Adrenal gland (tissue), 12 donors: ENCODE measurements around the gene NLRP3. TPM values are rescaled to one million over a fixed set of nuclear protein-coding genes. Genes with fewer than 3 reads are reported as not detected.
"Not testable (repeated sequence)": the region's sequence is repeated elsewhere in the genome, so short reads cannot be mapped to it uniquely, and the experiment has no call there.

Source experiments
- DNase-seq, 7 donors: peaks; one replicate each; pipeline ENCODE4 v3.0.0-alpha.2; 2019 to 2020
- H3K27ac ChIP-seq, 5 donors: fragments of 200-600 bp; sonication (generic) in 4 of 5; 1 replicate in 3 of 5; 2 replicates in 2 of 5; pipeline versions ENCODE4 v1.5.1 to v1.8.0; 2016 to 2020; ENCODE audit warnings: mild to moderate bottlenecking in 1 of 5
- H3K27me3 ChIP-seq: fragments of 200-600 bp; 2 replicates; pipeline ENCODE4 v1.8.0; 2021
- H3K36me3 ChIP-seq, 2 donors: fragments of 200-600 bp; replicated peaks in 1 of 2; 1 replicate in 1 of 2; 2 replicates in 1 of 2; pipeline versions ENCODE4 v1.5.1 to v1.8.0; 2018 to 2022
- H3K4me1 ChIP-seq, 2 donors: fragments of 200-600 bp; replicated peaks in 1 of 2; 1 replicate in 1 of 2; 2 replicates in 1 of 2; pipeline versions ENCODE4 v1.5.1 to v1.8.0; 2018 to 2021
- H3K4me3 ChIP-seq, 4 donors: fragments of 200-600 bp; sonication (generic) in 3 of 4; one replicate each; pipeline ENCODE4 v1.5.1; 2016 to 2018
- H3K9me3 ChIP-seq, 3 donors: fragments of 200-600 bp; sonication (generic) in 1 of 3; replicated peaks in 1 of 3; 1 replicate in 2 of 3; 2 replicates in 1 of 3; pipeline versions ENCODE4 v1.5.1 to v1.8.0; 2016 to 2021
- POLR2A ChIP-seq, 2 donors: fragments of 450-650 bp; IDR thresholded peaks; one replicate each; pipeline ENCODE4 v1.6.1; 2017; ENCODE audit warnings: antibody characterized with exemption in 2 of 2, mild to moderate bottlenecking in 2 of 2, moderate library complexity in 1 of 2
- WGBS, 4 donors: extraction: QIAGEN DNeasy Blood & Tissue Kit in 2 of 4; methylation state at CpG; one replicate each; pipeline versions ENCODE4 v1.1.5 to v1.1.7; 2013 to 2017; 5-methylcytosine and 5-hydroxymethylcytosine counted together
- intact Hi-C, 2 donors: fragments of 100-400 bp; cut with DNase I; formaldehyde crosslinking; loops; one replicate each; pipeline versions ENCODE4 v1.14.1 to v1.15.0; 2022 to 2023
- polyA plus RNA-seq, 3 donors: library from polyadenylated mRNA; stranded (reverse); fragments of 200-250 nt in 2 of 3; fragments of 350-450 nt in 1 of 3; fragmentation: Illumina TruSeq in 1 of 3; extraction: RNeasy Lipid Tissue Mini Kit (QIAGEN cat#74804) in 1 of 3; gene quantifications; one replicate each; pipeline ENCODE4 v1.2.3, GENCODE V29; 2013 to 2014
- total RNA-seq, 9 donors: library from RNA; depleted of rRNA in 4 of 9; stranded (reverse); fragments of >200 nt in 4 of 9; fragments of 120-200 nt in 1 of 9; fragmentation: NEBNext Ultra II Directional in 1 of 9; extraction: Animal tissue kit (Norgen Biotek cat#: 25700) in 1 of 9; gene quantifications; one replicate each; pipeline versions ENCODE4 v1.1.0 to v1.2.4, GENCODE V29; 2013 to 2023
- TF ChIP-seq, protein P1 (sequence below), 6 experiments: fragments of 450-650 bp in 4 of 6; fragments of 200-600 bp in 2 of 6; sonication (generic) in 1 of 6; IDR thresholded peaks; 1 replicate in 5 of 6; 2 replicates in 1 of 6; pipeline versions ENCODE4 v1.5.1 to v1.8.0; 2016 to 2021; ENCODE audit warnings: antibody characterized with exemption in 6 of 6, mild to moderate bottlenecking in 2 of 6, moderate library complexity in 1 of 6
- donor health status: healthy with polysubstance abuse.
- donor health status: Bipolar disorder and iron deficiency.
- donor health status: DM: yes; HTN: yes; CAD: no.
- donor health status: DM: no; HTN: no; CAD: no.
- donor health status: DM: no; HTN: no; CAD: no.
- donor health status: DM: yes; HTN: yes; CAD: no.

The NLRP3 gene
- total and polyA plus RNA-seq, 12 donors: 0.64 to 3.4 (median 1.7) TPM

DNA sequence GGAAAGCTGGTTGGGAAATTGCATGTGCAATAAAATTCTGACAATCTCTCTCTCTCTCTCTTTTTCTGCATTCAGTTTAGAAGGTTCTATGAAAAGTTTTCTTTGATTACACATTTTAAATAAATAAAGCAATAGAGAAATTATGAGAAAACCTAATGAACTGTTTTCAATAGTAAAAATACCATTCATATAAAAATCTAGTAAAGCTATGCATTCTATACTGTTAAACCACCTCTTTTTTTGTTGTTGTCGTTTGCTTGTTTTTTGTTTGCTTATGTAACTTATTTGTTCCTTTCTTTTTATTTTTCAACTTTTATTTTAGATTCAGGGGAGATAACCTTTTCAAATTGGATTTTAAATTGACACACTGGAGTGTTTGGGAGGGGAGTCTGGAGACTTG, 56.1 kb downstream of the NLRP3 start:
- TF ChIP-seq POLR2A (IDR thresholded peaks at IDR 0.05): no peak
- TF ChIP-seq, protein P1, sequence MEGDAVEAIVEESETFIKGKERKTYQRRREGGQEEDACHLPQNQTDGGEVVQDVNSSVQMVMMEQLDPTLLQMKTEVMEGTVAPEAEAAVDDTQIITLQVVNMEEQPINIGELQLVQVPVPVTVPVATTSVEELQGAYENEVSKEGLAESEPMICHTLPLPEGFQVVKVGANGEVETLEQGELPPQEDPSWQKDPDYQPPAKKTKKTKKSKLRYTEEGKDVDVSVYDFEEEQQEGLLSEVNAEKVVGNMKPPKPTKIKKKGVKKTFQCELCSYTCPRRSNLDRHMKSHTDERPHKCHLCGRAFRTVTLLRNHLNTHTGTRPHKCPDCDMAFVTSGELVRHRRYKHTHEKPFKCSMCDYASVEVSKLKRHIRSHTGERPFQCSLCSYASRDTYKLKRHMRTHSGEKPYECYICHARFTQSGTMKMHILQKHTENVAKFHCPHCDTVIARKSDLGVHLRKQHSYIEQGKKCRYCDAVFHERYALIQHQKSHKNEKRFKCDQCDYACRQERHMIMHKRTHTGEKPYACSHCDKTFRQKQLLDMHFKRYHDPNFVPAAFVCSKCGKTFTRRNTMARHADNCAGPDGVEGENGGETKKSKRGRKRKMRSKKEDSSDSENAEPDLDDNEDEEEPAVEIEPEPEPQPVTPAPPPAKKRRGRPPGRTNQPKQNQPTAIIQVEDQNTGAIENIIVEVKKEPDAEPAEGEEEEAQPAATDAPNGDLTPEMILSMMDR (IDR thresholded peaks at IDR 0.05): no peak
- no peaks in the 10 kb centered on the region for H3K4me1 ChIP-seq
- H3K36me3 ChIP-seq: no peaks in the 10 kb centered on the region
- 62 to 80% (median 70%) methylated on average over 1 of the region's 1 CpG for WGBS, 4 donors
- no peaks in the 10 kb centered on the region for H3K27me3 ChIP-seq
- no peak overlapping the region for H3K27ac ChIP-seq
- intact Hi-C loops: no loop called here
- H3K9me3 ChIP-seq: no peaks in the 10 kb centered on the region
- DNase-seq: no peak
- H3K4me3 ChIP-seq: no peak overlapping the region

DNA sequence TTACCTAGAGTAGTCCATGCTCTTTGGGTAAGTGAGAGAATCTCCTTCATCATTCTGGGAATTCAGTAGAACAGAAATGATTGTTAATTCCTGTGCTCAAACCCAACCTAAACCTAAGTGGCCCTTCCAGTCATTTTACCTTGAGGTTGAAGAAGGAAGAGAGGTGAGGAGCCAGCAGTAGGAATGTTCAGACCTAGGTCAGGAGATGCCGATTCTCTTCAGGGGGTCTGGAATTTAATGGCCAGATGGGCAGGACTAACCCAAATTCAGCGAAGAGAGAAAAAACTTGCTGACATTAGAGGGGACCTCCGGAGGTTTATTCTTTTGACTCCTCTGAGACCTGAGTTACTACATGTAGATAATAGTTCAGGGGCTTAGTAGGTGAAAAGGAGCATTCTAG, 58.4 kb downstream of the NLRP3 start:
- no peaks in the 10 kb centered on the region for H3K36me3 ChIP-seq
- no peaks in the 10 kb centered on the region for H3K27me3 ChIP-seq
- no peak overlapping the region for H3K4me3 ChIP-seq
- intact Hi-C loops: no loop called here
- H3K4me1 ChIP-seq: no peaks in the 10 kb centered on the region
- no peak for TF ChIP-seq POLR2A (IDR thresholded peaks at IDR 0.05)
- TF ChIP-seq, protein P1 (IDR thresholded peaks at IDR 0.05): no peak
- H3K9me3 ChIP-seq: no peaks in the 10 kb centered on the region
- 71 to 85% (median 73%) methylated on average over 3 of the region's 3 CpGs for WGBS, 4 donors
- no peak overlapping the region for H3K27ac ChIP-seq
- no peak for DNase-seq

DNA sequence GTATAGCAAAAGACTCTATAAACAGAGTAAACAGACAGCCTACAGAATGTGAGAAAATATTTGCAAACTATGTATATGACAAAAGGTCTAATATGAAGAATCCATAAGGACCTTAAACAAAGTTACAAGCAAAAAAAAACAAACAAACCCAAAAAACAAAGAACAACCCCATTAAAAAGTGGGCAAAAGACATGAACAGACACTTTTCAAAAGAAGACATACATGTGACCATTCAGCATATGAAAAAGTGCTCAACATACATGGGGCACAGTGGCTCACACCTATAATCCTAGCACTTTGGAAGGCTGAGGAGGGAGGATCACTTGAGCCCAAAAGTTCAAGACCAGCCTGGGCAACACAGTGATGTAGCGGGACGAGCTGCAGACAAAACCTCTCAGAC, 59.8 kb downstream of the NLRP3 start:
- no peak overlapping the region for H3K4me3 ChIP-seq
- no peaks in the 10 kb centered on the region for H3K4me1 ChIP-seq
- no peaks in the 10 kb centered on the region for H3K27me3 ChIP-seq
- intact Hi-C loops: no loop called here
- DNase-seq: no peak
- no peaks in the 10 kb centered on the region for H3K36me3 ChIP-seq
- H3K9me3 ChIP-seq: no peaks in the 10 kb centered on the region
- 75 to 90% (median 85%) methylated on average over 2 of the region's 2 CpGs for WGBS, 4 donors
- no peak for TF ChIP-seq POLR2A (IDR thresholded peaks at IDR 0.05)
- TF ChIP-seq, protein P1 (IDR thresholded peaks at IDR 0.05): no peak
- H3K27ac ChIP-seq: no peak overlapping the region

DNA sequence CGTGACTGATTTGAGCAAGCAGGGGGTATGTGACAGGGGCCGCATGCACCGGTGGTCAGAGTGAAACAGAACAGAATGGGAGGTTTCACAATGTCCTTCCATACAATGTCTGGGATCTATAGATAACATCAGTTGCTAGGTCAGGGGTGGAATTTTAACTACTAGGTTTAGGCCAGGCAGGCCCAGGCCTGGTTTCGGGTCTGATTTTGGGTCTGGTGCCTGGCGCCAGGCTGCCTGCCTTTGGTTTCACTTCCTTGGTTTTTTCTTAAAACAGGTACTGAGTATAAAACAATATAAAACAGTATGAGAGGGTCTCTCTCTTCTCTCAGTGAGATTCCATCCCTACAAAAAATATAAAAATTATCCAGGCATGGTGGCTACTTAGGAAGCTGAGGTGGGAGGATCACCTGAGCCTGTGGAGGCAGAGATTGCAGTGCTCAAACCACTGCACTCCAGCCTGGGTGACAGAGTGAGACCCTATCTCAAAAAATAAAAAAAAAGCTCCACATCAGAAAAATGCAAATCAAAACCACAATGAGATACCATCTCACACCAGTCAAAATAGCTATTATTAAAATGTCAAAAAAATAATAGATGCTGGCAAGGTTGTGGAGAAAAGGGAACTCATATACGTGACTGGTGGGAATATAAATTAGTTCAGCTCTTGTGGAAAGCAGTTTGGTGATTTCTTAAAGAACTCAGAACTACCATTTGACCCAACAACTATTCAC, 60.5 kb downstream of the NLRP3 start:
- H3K4me1 ChIP-seq, H3K9me3 ChIP-seq, intact Hi-C loops, DNase-seq, H3K27me3 ChIP-seq, H3K36me3 ChIP-seq, H3K4me3 ChIP-seq, H3K27ac ChIP-seq: not testable (repeated sequence)
- WGBS, 4 donors: 80 to 91% (median 85%) methylated on average over 6 of the region's 6 CpGs

DNA sequence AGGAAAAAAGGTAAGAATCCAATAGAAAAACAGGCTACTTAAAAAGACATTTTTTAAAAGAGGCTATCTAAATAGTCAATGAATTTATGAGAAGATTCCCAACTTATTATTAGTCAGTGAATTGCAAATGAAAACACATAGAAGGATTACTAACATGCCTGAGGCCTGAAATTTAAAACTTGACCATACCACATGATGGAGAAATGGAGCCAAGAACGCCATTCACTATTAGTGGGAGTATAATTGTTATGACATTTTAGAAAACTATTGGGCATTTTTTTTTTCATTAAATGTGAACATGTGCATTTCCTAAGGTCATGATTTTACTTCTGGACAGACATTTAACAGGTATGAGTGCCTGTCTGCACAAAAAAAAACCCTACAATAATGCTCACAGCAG, 66.8 kb downstream of the NLRP3 start:
- intact Hi-C loops: loop anchor here in 1 of 2 donors (10.0 kb wide), 1 partner anchor 98 kb away; no protein-coding TSS in a partner anchor
- no peak for DNase-seq

More for the DNA sequence above, 66.8 kb downstream of the NLRP3 start:
- Histone ChIP-seq H3K27ac (no peak overlapping the region), H3K4me3 (no peak overlapping the region), H3K4me1 (no peaks in the 10 kb centered on the region), H3K9me3 (no peaks in the 10 kb centered on the region), H3K27me3 (no peaks in the 10 kb centered on the region), H3K36me3 (no peaks in the 10 kb centered on the region)
- no peak for TF ChIP-seq POLR2A (IDR thresholded peaks at IDR 0.05)
- TF ChIP-seq, protein P1 (IDR thresholded peaks at IDR 0.05): no peak
- WGBS, 4 donors: 66 to 96% (median 80%) methylated on average over 1 of the region's 1 CpG
